Fibroblast of lung (primary cell): ENCODE measurements around the gene MSL2.

Experiments used
- EZH2 ChIP-seq: IDR thresholded peaks from 2 replicates; pipeline ENCODE4 v1.5.1; 2012; ENCODE audit warnings: low read length, control low read depth, mild to moderate bottlenecking; ENCODE audit errors: missing control alignments
- TF ChIP-seq, protein P1 (sequence below), 2 donors: IDR thresholded peaks in 1 of 2; conservative IDR thresholded peaks in 1 of 2; 1 replicate in 1 of 2; 2 replicates in 1 of 2; pipeline ENCODE4 v1.5.1; 2011 to 2012; ENCODE audit warnings: low read length in 2 of 2, control low read depth in 1 of 2, inconsistent platforms in 1 of 2, low read depth in 1 of 2, mild to moderate bottlenecking in 1 of 2

DNA sequence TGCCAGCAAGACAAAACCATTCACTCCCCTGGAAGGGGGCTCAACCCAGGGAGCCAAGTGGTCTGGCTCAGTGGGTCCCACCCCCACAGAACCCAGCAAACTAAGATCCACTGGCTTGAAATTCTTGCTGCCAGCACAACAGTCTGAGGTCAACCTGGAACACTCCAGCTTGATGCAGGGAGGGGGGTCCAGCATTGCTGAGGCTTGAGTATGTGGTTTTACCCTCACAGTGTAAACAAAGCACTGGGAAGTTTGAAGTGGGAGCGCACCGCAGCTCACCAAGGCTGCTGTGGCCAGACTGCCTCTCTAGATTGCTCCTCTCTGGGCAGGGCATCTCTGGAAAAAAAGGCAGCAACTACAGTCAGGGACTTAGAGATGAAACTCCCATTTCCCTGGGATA lies 81.7 kb downstream of the MSL2 start:
- TF ChIP-seq, protein P1, sequence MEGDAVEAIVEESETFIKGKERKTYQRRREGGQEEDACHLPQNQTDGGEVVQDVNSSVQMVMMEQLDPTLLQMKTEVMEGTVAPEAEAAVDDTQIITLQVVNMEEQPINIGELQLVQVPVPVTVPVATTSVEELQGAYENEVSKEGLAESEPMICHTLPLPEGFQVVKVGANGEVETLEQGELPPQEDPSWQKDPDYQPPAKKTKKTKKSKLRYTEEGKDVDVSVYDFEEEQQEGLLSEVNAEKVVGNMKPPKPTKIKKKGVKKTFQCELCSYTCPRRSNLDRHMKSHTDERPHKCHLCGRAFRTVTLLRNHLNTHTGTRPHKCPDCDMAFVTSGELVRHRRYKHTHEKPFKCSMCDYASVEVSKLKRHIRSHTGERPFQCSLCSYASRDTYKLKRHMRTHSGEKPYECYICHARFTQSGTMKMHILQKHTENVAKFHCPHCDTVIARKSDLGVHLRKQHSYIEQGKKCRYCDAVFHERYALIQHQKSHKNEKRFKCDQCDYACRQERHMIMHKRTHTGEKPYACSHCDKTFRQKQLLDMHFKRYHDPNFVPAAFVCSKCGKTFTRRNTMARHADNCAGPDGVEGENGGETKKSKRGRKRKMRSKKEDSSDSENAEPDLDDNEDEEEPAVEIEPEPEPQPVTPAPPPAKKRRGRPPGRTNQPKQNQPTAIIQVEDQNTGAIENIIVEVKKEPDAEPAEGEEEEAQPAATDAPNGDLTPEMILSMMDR (conservative IDR thresholded peaks at IDR 0.05 in 1 of 2, IDR thresholded peaks at IDR 0.05 in 1 of 2; ENCODE audit: low read depth in 1 of 2, low read length in 2 of 2), result no peak
- no peak for TF ChIP-seq EZH2
